T47D (cell line): ENCODE results near the gene FANCD2OS.
A peak's percentile ranks its signal among the peaks of the same experiment; 100 is the strongest.
"Not testable (repeated sequence)": the region's sequence is repeated elsewhere in the genome, so short reads cannot be mapped to it uniquely, and the experiment has no call there.

Experiments used
- DNase-seq, 2 experiments: peaks; one replicate each; pipeline versions ENCODE4 v3.0.0 to v3.0.0-alpha.2; 2011 to 2012; ENCODE audit warnings: low read depth in 1 of 2, low spot score in 1 of 2
- JUND ChIP-seq: IDR thresholded peaks from 2 replicates; pipeline ENCODE4 v1.6.1; 2012; ENCODE audit warnings: low read depth
- in situ Hi-C: cut with HindIII; loops from 2 replicates; pipeline ENCODE4 v1.10.0; 2016; ENCODE audit warnings: low sequenced_read_pairs, low pct_unique_long_range_greater_than_20kb

Gene FANCD2OS

GRCh38 chr3:10122724-10123123 is 14.7 kb upstream of the FANCD2OS start:
- DNase-seq, result no peak
- no peak for TF ChIP-seq JUND
- in situ Hi-C loops, result no loop called here

- in situ Hi-C loops, result no loop called here
- DNase-seq, result no peak
- TF ChIP-seq JUND, result no peak
These were observed 13.0 kb upstream of the FANCD2OS start for GRCh38 chr3:10121064-10121463.

GRCh38 chr3:10119376-10119775 is 11.3 kb upstream of the FANCD2OS start:
- no peak for DNase-seq
- in situ Hi-C loops, result no loop called here
- no peak for TF ChIP-seq JUND

GRCh38 chr3:10116928-10117327 is 8.9 kb upstream of the FANCD2OS start:
- no peak for TF ChIP-seq JUND
- no peak for DNase-seq
- in situ Hi-C loops, result no loop called here

GRCh38 chr3:10116138-10116460 is 8.0 kb upstream of the FANCD2OS start:
- in situ Hi-C loops, result no loop called here
- TF ChIP-seq JUND, result no peak
- no peak for DNase-seq

GRCh38 chr3:10115326-10116137 is 7.5 kb upstream of the FANCD2OS start, which contains the start of gene BRK1:
Gene BRK1, plus strand, starts transcription at chr3:10115675. Its CDS starts 27 bp downstream, at chr3:10115702.
- peak; percentile 95 to 98 for DNase-seq

GRCh38 chr3:10106919-10107318 is 1.1 kb downstream of the FANCD2OS start:
- in situ Hi-C loops, result no loop called here
- DNase-seq, result no peak
- TF ChIP-seq JUND, result no peak

More at GRCh38 chr3:10115326-10116137, 7.5 kb upstream of the FANCD2OS start, which contains the start of gene BRK1:
- TF ChIP-seq JUND, result no peak
- in situ Hi-C loops, result no loop called here

- DNase-seq, result no peak
- in situ Hi-C loops, result no loop called here
- no peak for TF ChIP-seq JUND
These were observed 9.0 kb downstream of the FANCD2OS start for GRCh38 chr3:10099041-10099440.

GRCh38 chr3:10093678-10094077 is 14.4 kb downstream of the FANCD2OS start:
- in situ Hi-C loops, result no loop called here
- no peak for TF ChIP-seq JUND
- DNase-seq, result no peak

GRCh38 chr3:10091387-10091786 is 16.7 kb downstream of the FANCD2OS start:
- in situ Hi-C loops, result not testable (repeated sequence)

GRCh38 chr3:10090774-10091173 is 17.3 kb downstream of the FANCD2OS start:
- DNase-seq, in situ Hi-C loops: not testable (repeated sequence)

More at GRCh38 chr3:10091387-10091786, 16.7 kb downstream of the FANCD2OS start:
- not testable (repeated sequence) for DNase-seq

- TF ChIP-seq JUND, result no peak
- in situ Hi-C loops, result no loop called here
These were observed 17.9 kb downstream of the FANCD2OS start for GRCh38 chr3:10090179-10090578.

GRCh38 chr3:10088256-10088655 is 19.8 kb downstream of the FANCD2OS start:
- no peak for DNase-seq
- no peak for TF ChIP-seq JUND

More at GRCh38 chr3:10090179-10090578, 17.9 kb downstream of the FANCD2OS start:
- no peak for DNase-seq

GRCh38 chr3:10085738-10086137 is 22.3 kb downstream of the FANCD2OS start:
- peak; percentile 62 to 68 for DNase-seq
- in situ Hi-C loops, result no loop called here
- no peak; the same call in 1 of the 2 replicates for TF ChIP-seq JUND

More at GRCh38 chr3:10088256-10088655, 19.8 kb downstream of the FANCD2OS start:
- in situ Hi-C loops, result no loop called here
